Liver (tissue), 9 donors: Measurements from ENCODE around the gene ALK. TPM values are rescaled to one million over a fixed set of nuclear protein-coding genes. Genes with fewer than 3 reads are reported as not detected.

Experiments
- DNase-seq: peaks from one replicate; pipeline ENCODE4 v3.0.0-alpha.2; 2017; ENCODE audit warnings: low spot score
- H3K27ac ChIP-seq, 2 donors: one replicate each; pipeline ENCODE4 v1.7.0; 2013; ENCODE audit warnings: inconsistent platforms in 2 of 2, low read length in 2 of 2, control low read depth in 1 of 2, low read depth in 1 of 2, mild to moderate bottlenecking in 1 of 2
- H3K27me3 ChIP-seq, 4 donors: one replicate each; pipeline versions ENCODE4 v1.6.1 to v1.7.0; 2013; ENCODE audit warnings: low read length in 3 of 4, inconsistent platforms in 1 of 4, mild to moderate bottlenecking in 1 of 4, moderate library complexity in 1 of 4; ENCODE audit not compliant: control insufficient read depth in 4 of 4, insufficient read depth in 4 of 4
- H3K36me3 ChIP-seq, 4 donors: one replicate each; pipeline versions ENCODE4 v1.6.1 to v1.7.0; 2013; ENCODE audit warnings: low read length in 3 of 4, mild to moderate bottlenecking in 3 of 4, low read depth in 1 of 4, moderate library complexity in 1 of 4; ENCODE audit not compliant: control insufficient read depth in 4 of 4, insufficient read depth in 3 of 4
- H3K4me1 ChIP-seq, 4 donors: one replicate each; pipeline versions ENCODE4 v1.6.1 to v1.7.0; 2013; ENCODE audit warnings: low read length in 3 of 4, mild to moderate bottlenecking in 3 of 4, moderate library complexity in 1 of 4; ENCODE audit not compliant: control insufficient read depth in 4 of 4, insufficient read depth in 4 of 4
- H3K4me3 ChIP-seq, 3 donors: one replicate each; pipeline versions ENCODE4 v1.6.1 to v1.7.0; 2013; ENCODE audit warnings: low read length in 3 of 3, control low read depth in 1 of 3, low read depth in 1 of 3, mild to moderate bottlenecking in 1 of 3
- H3K9ac ChIP-seq, 2 donors: one replicate each; pipeline ENCODE4 v1.7.0; 2013; ENCODE audit warnings: low read length in 2 of 2, mild to moderate bottlenecking in 2 of 2, moderate library complexity in 2 of 2, control low read depth in 1 of 2, low read depth in 1 of 2
- H3K9me3 ChIP-seq, 4 donors: one replicate each; pipeline versions ENCODE4 v1.6.1 to v1.7.0; 2013; ENCODE audit warnings: low read length in 3 of 4; ENCODE audit not compliant: control insufficient read depth in 4 of 4
- ATF3 ChIP-seq: IDR thresholded peaks from 2 replicates; pipeline ENCODE4 v1.6.1; 2016; ENCODE audit warnings: antibody characterized with exemption
- FOXA1 ChIP-seq: IDR thresholded peaks from 2 replicates; pipeline ENCODE4 v1.6.1; 2016; ENCODE audit warnings: antibody characterized with exemption
- FOXA2 ChIP-seq: IDR thresholded peaks from 2 replicates; pipeline ENCODE4 v1.6.1; 2016; ENCODE audit warnings: antibody characterized with exemption
- GABPA ChIP-seq, 2 donors: IDR thresholded peaks in 1 of 2; conservative IDR thresholded peaks in 1 of 2; 2 replicates each; pipeline ENCODE4 v1.6.1; 2016; ENCODE audit warnings: antibody characterized with exemption in 2 of 2, mild to moderate bottlenecking in 1 of 2, moderate library complexity in 1 of 2
- HNF4A ChIP-seq, 2 donors: conservative IDR thresholded peaks; 2 replicates each; pipeline ENCODE4 v1.6.1; 2016; ENCODE audit warnings: antibody characterized with exemption in 2 of 2, mild to moderate bottlenecking in 2 of 2
- HNF4G ChIP-seq: IDR thresholded peaks from 2 replicates; pipeline ENCODE4 v1.6.1; 2016; ENCODE audit warnings: antibody characterized with exemption
- JUND ChIP-seq, 2 donors: IDR thresholded peaks; 2 replicates each; pipeline ENCODE4 v1.6.1; 2016; ENCODE audit warnings: antibody characterized with exemption in 2 of 2
- MAX ChIP-seq: IDR thresholded peaks from 2 replicates; pipeline ENCODE4 v1.6.1; 2016; ENCODE audit warnings: antibody characterized with exemption
- NR2F2 ChIP-seq: IDR thresholded peaks from 2 replicates; pipeline ENCODE4 v1.6.1; 2016; ENCODE audit warnings: antibody characterized with exemption
- RAD21 ChIP-seq, 2 donors: IDR thresholded peaks; 2 replicates each; pipeline ENCODE4 v1.6.1; 2016; ENCODE audit warnings: antibody characterized with exemption in 2 of 2, mild to moderate bottlenecking in 2 of 2
- REST ChIP-seq: IDR thresholded peaks from 2 replicates; pipeline ENCODE4 v1.6.1; 2016; ENCODE audit warnings: antibody characterized with exemption, mild to moderate bottlenecking
- RXRA ChIP-seq, 2 donors: IDR thresholded peaks; 2 replicates each; pipeline ENCODE4 v1.6.1; 2017 to 2018; ENCODE audit warnings: antibody characterized with exemption in 2 of 2, mild to moderate bottlenecking in 1 of 2
- SP1 ChIP-seq: IDR thresholded peaks from 2 replicates; pipeline ENCODE4 v1.6.1; 2018; ENCODE audit warnings: antibody characterized with exemption, mild to moderate bottlenecking
- TAF1 ChIP-seq: conservative IDR thresholded peaks from 2 replicates; pipeline ENCODE4 v1.6.1; 2016; ENCODE audit warnings: antibody characterized with exemption, mild to moderate bottlenecking
- YY1 ChIP-seq: IDR thresholded peaks from 2 replicates; pipeline ENCODE4 v1.6.1; 2016; ENCODE audit warnings: antibody characterized with exemption, mild to moderate bottlenecking
- WGBS: extraction: QIAGEN DNeasy Blood & Tissue Kit; methylation state at CpG from one replicate; pipeline ENCODE4 v1.1.7; 2013; 5-methylcytosine and 5-hydroxymethylcytosine counted together
- polyA plus RNA-seq, 2 donors: library from polyadenylated mRNA; stranded (reverse) in 1 of 2; unstranded in 1 of 2; fragments of 200-250 nt in 1 of 2; fragments of >200 nt in 1 of 2; fragmentation: Nextera tagmentation in 1 of 2; extraction: Ambion mirVana in 1 of 2; gene quantifications; one replicate each; pipeline versions ENCODE4 v1.2.1 to v1.2.3, GENCODE V29; 2013 to 2015
- total RNA-seq, 2 donors: library from RNA; depleted of rRNA; stranded (reverse); fragments of >200 nt; gene quantifications; one replicate each; pipeline ENCODE4 v1.2.3, GENCODE V29; 2014
- TF ChIP-seq, protein P1 (sequence below): IDR thresholded peaks from 2 replicates; pipeline ENCODE4 v1.6.1; 2016; ENCODE audit warnings: antibody characterized with exemption
- TF ChIP-seq, protein P2 (sequence below): fragments of 150-350 bp; IDR thresholded peaks from 2 replicates; pipeline ENCODE4 v1.5.1; 2017; ENCODE audit warnings: improper control_type of control experiment, low read depth, low read length; ENCODE audit not compliant: missing input control
- donor health status: healthy.
- donor health status: healthy.
- donor health status: healthy.
- donor health status: healthy.
- donor health status: healthy.

The ALK gene
- total and polyA plus RNA-seq, 4 donors, result under 0.01 TPM; not detected in 3

GRCh38 chr2:29940706-29941105 lies 19.3 kb upstream of the ALK start:
- TF ChIP-seq YY1 (no peak), RXRA (IDR thresholded peaks at IDR 0.05) (peak in 1 of 2 donors; percentile 14), NR2F2 (peak; percentile 28)
- WGBS, result 52% methylated on average over 5 of the region's 5 CpGs
- no peak for DNase-seq
- no peak overlapping the region for H3K9ac ChIP-seq
- H3K4me1 ChIP-seq, result no peaks in the 10 kb centered on the region
- no peak overlapping the region for H3K4me3 ChIP-seq
- no peaks in the 10 kb centered on the region for H3K27me3 ChIP-seq
- H3K9me3 ChIP-seq, result no peaks in the 10 kb centered on the region
- no peak overlapping the region for H3K27ac ChIP-seq
- no peaks in the 10 kb centered on the region for H3K36me3 ChIP-seq

- no peaks in the 10 kb centered on the region for H3K36me3 ChIP-seq
- no peaks in the 10 kb centered on the region for H3K27me3 ChIP-seq
- DNase-seq, result no peak
- no peak overlapping the region for H3K27ac ChIP-seq
- 41% methylated on average over 8 of the region's 8 CpGs for WGBS
- H3K4me1 ChIP-seq, result no peaks in the 10 kb centered on the region
- H3K9me3 ChIP-seq, result no peaks in the 10 kb centered on the region
- H3K9ac ChIP-seq, result no peak overlapping the region
- no peak for TF ChIP-seq RAD21 (IDR thresholded peaks at IDR 0.05)
- TF ChIP-seq, protein P1, sequence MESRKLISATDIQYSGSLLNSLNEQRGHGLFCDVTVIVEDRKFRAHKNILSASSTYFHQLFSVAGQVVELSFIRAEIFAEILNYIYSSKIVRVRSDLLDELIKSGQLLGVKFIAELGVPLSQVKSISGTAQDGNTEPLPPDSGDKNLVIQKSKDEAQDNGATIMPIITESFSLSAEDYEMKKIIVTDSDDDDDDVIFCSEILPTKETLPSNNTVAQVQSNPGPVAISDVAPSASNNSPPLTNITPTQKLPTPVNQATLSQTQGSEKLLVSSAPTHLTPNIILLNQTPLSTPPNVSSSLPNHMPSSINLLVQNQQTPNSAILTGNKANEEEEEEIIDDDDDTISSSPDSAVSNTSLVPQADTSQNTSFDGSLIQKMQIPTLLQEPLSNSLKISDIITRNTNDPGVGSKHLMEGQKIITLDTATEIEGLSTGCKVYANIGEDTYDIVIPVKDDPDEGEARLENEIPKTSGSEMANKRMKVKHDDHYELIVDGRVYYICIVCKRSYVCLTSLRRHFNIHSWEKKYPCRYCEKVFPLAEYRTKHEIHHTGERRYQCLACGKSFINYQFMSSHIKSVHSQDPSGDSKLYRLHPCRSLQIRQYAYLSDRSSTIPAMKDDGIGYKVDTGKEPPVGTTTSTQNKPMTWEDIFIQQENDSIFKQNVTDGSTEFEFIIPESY, result no peak
- TF ChIP-seq NR2F2, result no peak
- TF ChIP-seq MAX, result no peak
- no peak for TF ChIP-seq FOXA2
- TF ChIP-seq TAF1, result no peak
- TF ChIP-seq FOXA1, result no peak
- no peak for TF ChIP-seq ATF3
- TF ChIP-seq, protein P2, sequence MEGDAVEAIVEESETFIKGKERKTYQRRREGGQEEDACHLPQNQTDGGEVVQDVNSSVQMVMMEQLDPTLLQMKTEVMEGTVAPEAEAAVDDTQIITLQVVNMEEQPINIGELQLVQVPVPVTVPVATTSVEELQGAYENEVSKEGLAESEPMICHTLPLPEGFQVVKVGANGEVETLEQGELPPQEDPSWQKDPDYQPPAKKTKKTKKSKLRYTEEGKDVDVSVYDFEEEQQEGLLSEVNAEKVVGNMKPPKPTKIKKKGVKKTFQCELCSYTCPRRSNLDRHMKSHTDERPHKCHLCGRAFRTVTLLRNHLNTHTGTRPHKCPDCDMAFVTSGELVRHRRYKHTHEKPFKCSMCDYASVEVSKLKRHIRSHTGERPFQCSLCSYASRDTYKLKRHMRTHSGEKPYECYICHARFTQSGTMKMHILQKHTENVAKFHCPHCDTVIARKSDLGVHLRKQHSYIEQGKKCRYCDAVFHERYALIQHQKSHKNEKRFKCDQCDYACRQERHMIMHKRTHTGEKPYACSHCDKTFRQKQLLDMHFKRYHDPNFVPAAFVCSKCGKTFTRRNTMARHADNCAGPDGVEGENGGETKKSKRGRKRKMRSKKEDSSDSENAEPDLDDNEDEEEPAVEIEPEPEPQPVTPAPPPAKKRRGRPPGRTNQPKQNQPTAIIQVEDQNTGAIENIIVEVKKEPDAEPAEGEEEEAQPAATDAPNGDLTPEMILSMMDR, result no peak
- no peak for TF ChIP-seq HNF4G
- no peak for TF ChIP-seq SP1
- TF ChIP-seq RXRA (IDR thresholded peaks at IDR 0.05), result no peak
- no peak for TF ChIP-seq GABPA (IDR thresholded peaks at IDR 0.05 in 1 of 2, conservative IDR thresholded peaks at IDR 0.05 in 1 of 2)
- TF ChIP-seq JUND (IDR thresholded peaks at IDR 0.05), result no peak
- TF ChIP-seq HNF4A (conservative IDR thresholded peaks at IDR 0.05), result no peak
- no peak for TF ChIP-seq REST
- TF ChIP-seq YY1, result no peak
- no peak overlapping the region for H3K4me3 ChIP-seq
These were observed 14.6 kb upstream of the ALK start for GRCh38 chr2:29936020-29936419.
